Endothelial cell of umbilical vein (primary cell): ENCODE results near the gene PRR7.

Experiments
- CTCF ChIP-seq, 2 donors: IDR thresholded peaks; 1 replicate in 1 of 2; 2 replicates in 1 of 2; pipeline ENCODE4 v1.5.1; 2011; ENCODE audit warnings: low read length in 2 of 2, mild to moderate bottlenecking in 2 of 2, moderate library complexity in 2 of 2, control low read depth in 1 of 2, inconsistent platforms in 1 of 2, low read depth in 1 of 2; ENCODE audit not compliant: insufficient read depth in 1 of 2; ENCODE audit errors: extremely low read depth in 1 of 2
- EZH2 ChIP-seq: IDR thresholded peaks from 2 replicates; pipeline ENCODE4 v1.6.1; 2012; ENCODE audit warnings: borderline replicate concordance, low read depth, mild to moderate bottlenecking, moderate library complexity, low read length, inconsistent platforms; ENCODE audit not compliant: severe bottlenecking

- TF ChIP-seq EZH2 (no peak), CTCF (IDR thresholded peaks at IDR 0.05; ENCODE audit: extremely low read depth in 1 of 2, insufficient read depth in 1 of 2, low read depth in 1 of 2, low read length in 2 of 2) (no peak)
Measured at GRCh38 chr5:177448244-177448950, 1.8 kb downstream of the PRR7 start.
